IPS DF 4.7 (cell line): ENCODE results near the gene ABL1.

Source experiments
- DNase-seq: peaks from one replicate; pipeline ENCODE4 v3.0.0-alpha.2; 2013; ENCODE audit warnings: low spot score; ENCODE audit errors: extremely low read depth

ABL1 gene

GRCh38 chr9:130888146-130888885 lies 53.3 kb downstream of the ABL1 start:
- no peak for DNase-seq

- no peak for DNase-seq
Observed at GRCh38 chr9:130890124-130890523, 55.1 kb downstream of the ABL1 start.

- no peak for DNase-seq
Observed at GRCh38 chr9:130890870-130891687, 56.0 kb downstream of the ABL1 start.

GRCh38 chr9:130891688-130892476 lies 56.8 kb downstream of the ABL1 start:
- no peak for DNase-seq

- no peak for DNase-seq
Observed at GRCh38 chr9:130892477-130893304, 57.6 kb downstream of the ABL1 start.

GRCh38 chr9:130893341-130894101 lies 58.5 kb downstream of the ABL1 start:
- DNase-seq: no peak

GRCh38 chr9:130894546-130894945 lies 59.5 kb downstream of the ABL1 start:
- no peak for DNase-seq

- DNase-seq: no peak
Observed at GRCh38 chr9:130895038-130895437, 60.0 kb downstream of the ABL1 start.

GRCh38 chr9:130895481-130896232 lies 60.6 kb downstream of the ABL1 start:
- no peak for DNase-seq

- DNase-seq: no peak
Observed at GRCh38 chr9:130896233-130897014, 61.4 kb downstream of the ABL1 start, which contains the start of gene QRFP. TSS of gene QRFP (minus strand) at chr9:130896812. CDS start at chr9:130893838, 2,974 bp downstream.

GRCh38 chr9:130897105-130897751 lies 62.2 kb downstream of the ABL1 start:
- no peak for DNase-seq

- no peak for DNase-seq
Observed at GRCh38 chr9:130897848-130898551, 62.9 kb downstream of the ABL1 start.

GRCh38 chr9:130898552-130898852 lies 63.4 kb downstream of the ABL1 start:
- no peak for DNase-seq

- no peak for DNase-seq
Observed at GRCh38 chr9:130899051-130899748, 64.1 kb downstream of the ABL1 start.

- no peak for DNase-seq
Observed at GRCh38 chr9:130900701-130901497, 65.8 kb downstream of the ABL1 start.

GRCh38 chr9:130901498-130902203 lies 66.6 kb downstream of the ABL1 start:
- DNase-seq: no peak
